Keratinocyte (primary cell): Measurements from ENCODE around the gene SNX19. TPM values are rescaled to one million over a fixed set of nuclear protein-coding genes. Genes with fewer than 3 reads are reported as not detected.

Experiments
- DNase-seq: peaks from one replicate; pipeline ENCODE4 v3.0.0-alpha.2; 2011; ENCODE audit warnings: low read depth, missing footprints, low spot score
- FAIRE-seq: peaks from 2 replicates; lab custom pipeline; 2011; peaks lifted over from hg19 to GRCh38; lab: Jason Lieb, UNC
- H2AFZ ChIP-seq: 2 replicates; pipeline ENCODE4 v1.6.0; 2012; ENCODE audit warnings: low read length, control low read depth, inconsistent platforms; ENCODE audit not compliant: control insufficient read depth
- H3K27ac ChIP-seq: 2 replicates; pipeline ENCODE4 v1.5.1; 2011; ENCODE audit warnings: low read length; ENCODE audit not compliant: control insufficient read depth, insufficient read depth
- H3K27me3 ChIP-seq: 3 replicates; pipeline ENCODE4 v1.6.0; 2011; ENCODE audit warnings: low read length; ENCODE audit not compliant: control insufficient read depth, insufficient read depth; ENCODE audit errors: extremely low read depth
- H3K36me3 ChIP-seq, 2 experiments: 2 replicates in 1 of 2; 3 replicates in 1 of 2; pipeline ENCODE4 v1.5.1; 2011; ENCODE audit warnings: low read length in 2 of 2, mild to moderate bottlenecking in 1 of 2; ENCODE audit not compliant: control insufficient read depth in 2 of 2, insufficient read depth in 2 of 2; ENCODE audit errors: extremely low read depth in 1 of 2
- H3K4me1 ChIP-seq: 3 replicates; pipeline ENCODE4 v1.5.1; 2011; ENCODE audit warnings: low read length; ENCODE audit not compliant: control insufficient read depth, insufficient read depth; ENCODE audit errors: extremely low read depth
- H3K4me2 ChIP-seq: 3 replicates; pipeline ENCODE4 v1.6.0; 2011; ENCODE audit warnings: low read depth, low read length; ENCODE audit not compliant: control insufficient read depth, insufficient read depth; ENCODE audit errors: extremely low read depth
- H3K4me3 ChIP-seq, 3 experiments: fragments of 200-600 bp in 1 of 3; sonication (generic) in 1 of 3; 2 replicates in 2 of 3; 3 replicates in 1 of 3; pipeline ENCODE4 v1.5.1; 2011 to 2016; ENCODE audit warnings: low read length in 3 of 3, mild to moderate bottlenecking in 3 of 3, control low read depth in 2 of 3, inconsistent platforms in 1 of 3, low read depth in 1 of 3, mixed read lengths in 1 of 3, mixed run types in 1 of 3, moderate library complexity in 1 of 3; ENCODE audit not compliant: control insufficient read depth in 2 of 3, insufficient read depth in 2 of 3; ENCODE audit errors: extremely low read depth in 1 of 3
- H3K79me2 ChIP-seq: 2 replicates; pipeline ENCODE4 v1.6.0; 2012; ENCODE audit warnings: low read length; ENCODE audit not compliant: control insufficient read depth, insufficient read depth
- H3K9ac ChIP-seq: 3 replicates; pipeline ENCODE4 v1.6.0; 2011; ENCODE audit warnings: low read length; ENCODE audit not compliant: control insufficient read depth, insufficient read depth; ENCODE audit errors: extremely low read depth
- H3K9me1 ChIP-seq: 3 replicates; pipeline ENCODE4 v1.6.0; 2011; ENCODE audit warnings: low read length; ENCODE audit not compliant: control insufficient read depth, insufficient read depth; ENCODE audit errors: extremely low read depth
- H3K9me3 ChIP-seq: 2 replicates; pipeline ENCODE4 v1.5.1; 2012; ENCODE audit warnings: low read depth, low read length; ENCODE audit not compliant: control insufficient read depth
- H4K20me1 ChIP-seq: 3 replicates; pipeline ENCODE4 v1.6.0; 2011; ENCODE audit warnings: low read length; ENCODE audit not compliant: control insufficient read depth, insufficient read depth; ENCODE audit errors: extremely low read depth
- CTCF ChIP-seq, 3 experiments: IDR thresholded peaks in 1 of 3; conservative IDR thresholded peaks in 1 of 3; optimal IDR thresholded peaks in 1 of 3; 2 replicates in 2 of 3; 3 replicates in 1 of 3; pipeline versions ENCODE3 to v1.5.1; 2011; ENCODE audit warnings: low read length in 3 of 3, mild to moderate bottlenecking in 3 of 3, moderate library complexity in 2 of 3, control low read depth in 1 of 3, inconsistent platforms in 1 of 3; ENCODE audit not compliant: insufficient read depth in 2 of 3; ENCODE audit errors: extremely low read depth in 1 of 3
- EZH2 ChIP-seq: IDR thresholded peaks from one replicate; pipeline ENCODE4 v1.6.1; 2012; ENCODE audit warnings: inconsistent platforms, mild to moderate bottlenecking, low read length, moderate library complexity
- dilution Hi-C: fragments of 300-500 bp; cut with MboI; formaldehyde crosslinking; loops from one replicate; pipeline ENCODE4 v1.7.0; 2020; ENCODE audit warnings: low sequenced_read_pairs; ENCODE audit not compliant: extremely low pct_ligation_motif_present
- polyA plus RNA-seq, 5 experiments: library from polyadenylated mRNA; depleted of rRNA in 3 of 5; stranded (reverse) in 3 of 5; stranded (forward) in 1 of 5; unstranded in 1 of 5; fragments of >200 nt; gene quantifications; 1 replicate in 1 of 5; 2 replicates in 3 of 5; 3 replicates in 1 of 5; pipeline versions ENCODE4 v1.2.1 to v1.2.3, GENCODE V29; 2011 to 2012; ENCODE audit warnings: missing spikeins in 2 of 5, low read depth in 1 of 5, low replicate concordance in 1 of 5

The SNX19 gene
- polyA plus RNA-seq, 1 donor (not counting 4 experiments of a cell fraction or from before 2014, with no cell fraction given), result 29.1 TPM

GRCh38 chr11:130905512-130905911 lies 10.8 kb downstream of the SNX19 start:
- Histone ChIP-seq H3K9me3 (no peaks in the 10 kb centered on the region), H3K9me1 (no peaks in the 10 kb centered on the region), H3K79me2 (peaks cover 4% of the 10 kb centered on the region), H3K4me3 (no peak overlapping the region), H3K27ac (no peak overlapping the region), H3K27me3 (no peaks in the 10 kb centered on the region), H2AFZ (no peak overlapping the region), H3K9ac (no peak overlapping the region), H3K4me2 (no peak overlapping the region), H3K36me3 (peaks cover 37 to 51% of the 10 kb centered on the region in 2 experiments), H3K4me1 (peaks cover 19% of the 10 kb centered on the region), H4K20me1 (no peaks in the 10 kb centered on the region)
- TF ChIP-seq EZH2, result no peak
- TF ChIP-seq CTCF (optimal IDR thresholded peaks at IDR 0.05 in 1 of 3, IDR thresholded peaks at IDR 0.05 in 1 of 3, conservative IDR thresholded peaks at IDR 0.05 in 1 of 3; ENCODE audit: extremely low read depth in 1 of 3, insufficient read depth in 2 of 3, low read length in 3 of 3), result no peak
- dilution Hi-C loops, result no loop called here
- no peak for DNase-seq
- FAIRE-seq, result no peak

DNA sequence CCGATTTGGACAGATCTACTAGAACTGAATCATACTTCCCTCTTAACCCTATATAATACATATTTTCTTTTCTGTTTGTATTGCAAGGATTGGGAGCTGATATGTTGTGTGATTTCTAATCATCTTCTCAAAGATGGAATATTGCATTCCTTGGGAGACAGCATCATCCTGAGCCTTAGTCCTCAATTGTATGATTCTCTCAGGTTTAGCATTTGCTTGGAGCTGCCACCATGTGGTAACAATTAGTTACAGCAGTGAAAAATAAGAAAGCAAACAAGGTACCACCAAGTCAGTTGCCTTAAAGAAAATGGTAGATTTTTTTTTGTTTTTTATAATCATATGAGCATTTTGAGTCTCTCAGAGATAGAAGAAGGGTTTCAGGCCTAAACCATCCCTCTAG lies 11.9 kb downstream of the SNX19 start:
- dilution Hi-C loops, result no loop called here
- Histone ChIP-seq H4K20me1 (no peaks in the 10 kb centered on the region), H3K4me3 (no peak overlapping the region), H3K27me3 (no peaks in the 10 kb centered on the region), H3K79me2 (peaks cover 4% of the 10 kb centered on the region), H3K27ac (no peak overlapping the region), H3K4me2 (no peak overlapping the region), H2AFZ (no peak overlapping the region), H3K9me1 (no peaks in the 10 kb centered on the region), H3K4me1 (peaks cover 9% of the 10 kb centered on the region), H3K9ac (no peak overlapping the region), H3K36me3 (peaks cover 39 to 60% of the 10 kb centered on the region in 2 experiments), H3K9me3 (no peaks in the 10 kb centered on the region)
- TF ChIP-seq EZH2, result no peak
- peak in 2 of 3 experiments; percentile 26 to 35 for TF ChIP-seq CTCF (optimal IDR thresholded peaks at IDR 0.05 in 1 of 3, IDR thresholded peaks at IDR 0.05 in 1 of 3, conservative IDR thresholded peaks at IDR 0.05 in 1 of 3; ENCODE audit: extremely low read depth in 1 of 3, insufficient read depth in 2 of 3, low read length in 3 of 3)
- DNase-seq, result no peak
- FAIRE-seq, result no peak
